Astrocyte of the cerebellum (primary cell): Measurements from ENCODE around the gene HEXA.

Experiments
- DNase-seq: peaks from one replicate; pipeline ENCODE4 v3.0.0-alpha.2; 2011; ENCODE audit warnings: low read depth
- H3K4me3 ChIP-seq: 2 replicates; pipeline ENCODE4 v1.5.1; 2011; ENCODE audit warnings: mild to moderate bottlenecking, low read depth, low read length, moderate library complexity
- CTCF ChIP-seq: IDR thresholded peaks from 2 replicates; pipeline ENCODE4 v1.5.1; 2012; ENCODE audit warnings: low read length, low read depth, moderate library complexity, mild to moderate bottlenecking; ENCODE audit errors: missing control alignments
- in situ Hi-C: cut with HindIII; loops from 2 replicates; pipeline ENCODE4 v1.10.0; 2017; ENCODE audit warnings: low sequenced_read_pairs

Gene HEXA

GRCh38 chr15:72338148-72338547, 37.7 kb downstream of the HEXA start:
- no peak for TF ChIP-seq CTCF
- DNase-seq = no peak
- H3K4me3 ChIP-seq = no peak overlapping the region
- in situ Hi-C loops = no loop called here

- H3K4me3 ChIP-seq = no peak overlapping the region
- in situ Hi-C loops = no loop called here
- TF ChIP-seq CTCF = no peak
- no peak for DNase-seq
Measured at GRCh38 chr15:72334842-72335241, 41.0 kb downstream of the HEXA start.

- in situ Hi-C loops = no loop called here
- DNase-seq = no peak
- TF ChIP-seq CTCF = no peak
- H3K4me3 ChIP-seq = no peak overlapping the region
Measured at GRCh38 chr15:72331021-72331420, 44.8 kb downstream of the HEXA start.

- no peak overlapping the region for H3K4me3 ChIP-seq
- DNase-seq = no peak
- no peak for TF ChIP-seq CTCF
- in situ Hi-C loops = no loop called here
Measured at GRCh38 chr15:72323752-72324151, 52.1 kb downstream of the HEXA start.

- in situ Hi-C loops = no loop called here
- H3K4me3 ChIP-seq = peak within 1 kb of the TSS; percentile 47
Measured at GRCh38 chr15:72319985-72320671, 55.7 kb downstream of the HEXA start, which contains the start of gene CELF6. TSS of gene CELF6 (minus strand) at chr15:72320157. CDS start at chr15:72319874, 283 bp downstream.

GRCh38 chr15:72319360-72319984, 56.3 kb downstream of the HEXA start:
- in situ Hi-C loops = no loop called here
- DNase-seq = no peak
- H3K4me3 ChIP-seq = peak overlapping the region; percentile 47
- no peak for TF ChIP-seq CTCF

More at GRCh38 chr15:72319985-72320671, 55.7 kb downstream of the HEXA start, which contains the start of gene CELF6:
- peak; percentile 28 for DNase-seq
- no peak for TF ChIP-seq CTCF
